Testis (tissue), 3 donors: Measurements from ENCODE around the gene MTLN. TPM values are rescaled to one million over a fixed set of nuclear protein-coding genes. Genes with fewer than 3 reads are reported as not detected.

Experiments
- DNase-seq: peaks from one replicate; pipeline ENCODE4 v3.0.0-alpha.2; 2019
- H3K27ac ChIP-seq, 2 donors: fragments of 200-600 bp; sonication (generic); one replicate each; pipeline ENCODE4 v1.5.1; 2019
- H3K27me3 ChIP-seq: fragments of 200-600 bp; sonication (generic); one replicate; pipeline ENCODE4 v1.5.1; 2019
- H3K36me3 ChIP-seq: fragments of 200-600 bp; sonication (generic); one replicate; pipeline ENCODE4 v1.5.1; 2017; ENCODE audit warnings: low read depth; ENCODE audit errors: missing control alignments
- H3K4me1 ChIP-seq: fragments of 200-600 bp; sonication (generic); one replicate; pipeline ENCODE4 v1.5.1; 2019
- H3K4me3 ChIP-seq, 2 donors: fragments of 200-600 bp; sonication (generic); one replicate each; pipeline ENCODE4 v1.5.1; 2017 to 2019
- H3K9me3 ChIP-seq: fragments of 200-600 bp; sonication (generic); one replicate; pipeline ENCODE4 v1.5.1; 2017
- CTCF ChIP-seq, 3 experiments: fragments of 450-650 bp in 2 of 3; fragments of 200-600 bp in 1 of 3; sonication (generic) in 1 of 3; IDR thresholded peaks; one replicate each; pipeline ENCODE4 v1.5.1; 2016 to 2019; ENCODE audit warnings: antibody characterized with exemption in 3 of 3, mild to moderate bottlenecking in 2 of 3, moderate library complexity in 1 of 3
- POLR2A ChIP-seq: fragments of 450-650 bp; IDR thresholded peaks from one replicate; pipeline ENCODE4 v1.6.1; 2017; ENCODE audit warnings: antibody characterized with exemption, mild to moderate bottlenecking, moderate library complexity
- WGBS, 2 donors: methylation state at CpG; one replicate each; pipeline ENCODE4 v1.1.5; 2018; 5-methylcytosine and 5-hydroxymethylcytosine counted together
- intact Hi-C: fragments of 100-400 bp; cut with DNase I; formaldehyde crosslinking; loops from one replicate; pipeline ENCODE4 v1.15.1; 2023; ENCODE audit warnings: low total_unique reads
- polyA plus RNA-seq: library from polyadenylated mRNA; stranded (reverse); fragments of 350-450 nt; fragmentation: Illumina TruSeq; extraction: RNeasy Lipid Tissue Mini Kit (QIAGEN cat#74804); gene quantifications from one replicate; pipeline ENCODE4 v1.2.3, GENCODE V29; 2014; ENCODE audit warnings: low read depth, low replicate concordance; ENCODE audit not compliant: insufficient read depth
- total RNA-seq, 2 donors: library from RNA; depleted of rRNA; stranded (reverse); fragments of >200 nt; gene quantifications; one replicate each; pipeline ENCODE4 v1.2.3, GENCODE V29; 2016

The MTLN gene
- total and polyA plus RNA-seq, 3 donors from 2014 or later: 44.4 to 70.3 (median 67.7) TPM

- WGBS, 2 donors: 88 to 96% methylated on average over 1 of the region's 1 CpG
- no peaks in the 10 kb centered on the region for H3K9me3 ChIP-seq
- no peak for TF ChIP-seq POLR2A
- no peak for TF ChIP-seq CTCF (IDR thresholded peaks at IDR 0.05)
- intact Hi-C loops: no loop called here
- no peaks in the 10 kb centered on the region for H3K4me1 ChIP-seq
- H3K36me3 ChIP-seq: no peaks in the 10 kb centered on the region
- H3K4me3 ChIP-seq: no peak overlapping the region
- DNase-seq: no peak
- no peaks in the 10 kb centered on the region for H3K27me3 ChIP-seq
- no peak overlapping the region for H3K27ac ChIP-seq
Observed at GRCh38 chr2:110173523-110173922, 38.8 kb downstream of the MTLN start.

- intact Hi-C loops: no loop called here
- Histone ChIP-seq H3K4me3 (no peak overlapping the region), H3K27me3 (no peaks in the 10 kb centered on the region), H3K4me1 (no peaks in the 10 kb centered on the region), H3K27ac (no peak overlapping the region), H3K9me3 (no peaks in the 10 kb centered on the region), H3K36me3 (no peaks in the 10 kb centered on the region)
- TF ChIP-seq CTCF (IDR thresholded peaks at IDR 0.05) (no peak), POLR2A (no peak)
- 91 to 95% methylated on average over 6 of the region's 6 CpGs for WGBS, 2 donors
- DNase-seq: no peak
Observed at GRCh38 chr2:110172506-110172905, 39.8 kb downstream of the MTLN start.

- no peak for DNase-seq
- H3K36me3 ChIP-seq: no peaks in the 10 kb centered on the region
- H3K4me3 ChIP-seq: no peak overlapping the region
- no peaks in the 10 kb centered on the region for H3K27me3 ChIP-seq
- TF ChIP-seq POLR2A: no peak
- no peak for TF ChIP-seq CTCF (IDR thresholded peaks at IDR 0.05)
- 91 to 94% methylated on average over 3 of the region's 3 CpGs for WGBS, 2 donors
- no peak overlapping the region for H3K27ac ChIP-seq
- intact Hi-C loops: no loop called here
- H3K9me3 ChIP-seq: no peaks in the 10 kb centered on the region
- no peaks in the 10 kb centered on the region for H3K4me1 ChIP-seq
Observed at GRCh38 chr2:110170102-110170501, 42.2 kb downstream of the MTLN start.

GRCh38 chr2:110167326-110168000, 44.9 kb downstream of the MTLN start:
- DNase-seq: no peak
- WGBS, 2 donors: 88 to 89% methylated on average over 5 of the region's 5 CpGs
- intact Hi-C loops: no loop called here

More at GRCh38 chr2:110167326-110168000, 44.9 kb downstream of the MTLN start:
- no peaks in the 10 kb centered on the region for H3K9me3 ChIP-seq
- H3K36me3 ChIP-seq: no peaks in the 10 kb centered on the region
- H3K27me3 ChIP-seq: no peaks in the 10 kb centered on the region
- H3K4me1 ChIP-seq: no peaks in the 10 kb centered on the region
- H3K4me3 ChIP-seq: no peak overlapping the region
- TF ChIP-seq CTCF (IDR thresholded peaks at IDR 0.05) (no peak), POLR2A (no peak)
- no peak overlapping the region for H3K27ac ChIP-seq
